Pancreas (tissue), 10 donors: ENCODE measurements around the gene SERPINH1. TPM values are rescaled to one million over a fixed set of nuclear protein-coding genes. Genes with fewer than 3 reads are reported as not detected.
A peak's percentile ranks its signal among the peaks of the same experiment; 100 is the strongest.

Experiments
- ATAC-seq, 4 donors: fragments of 200-7000 bp; cut with Tn5 transposase; one replicate each; pipeline versions ENCODE4 v1.8.0 to v1.9.1; 2020; ENCODE audit warnings: mild to moderate bottlenecking in 4 of 4, moderate library complexity in 4 of 4
- DNase-seq, 6 donors: peaks; one replicate each; pipeline ENCODE4 v3.0.0-alpha.2; 2020
- FAIRE-seq: peaks from 2 replicates; lab custom pipeline; 2012; peaks lifted over from hg19 to GRCh38; lab: Jason Lieb, UNC
- H3K27ac ChIP-seq, 4 donors: fragments of 200-600 bp; sonication (generic); 1 replicate in 3 of 4; 2 replicates in 1 of 4; pipeline versions ENCODE4 v1.5.0 to v1.8.0; 2020
- H3K27me3 ChIP-seq, 4 donors: fragments of 200-600 bp; one replicate each; pipeline ENCODE4 v1.8.0; 2021
- H3K36me3 ChIP-seq, 3 donors: fragments of 200-600 bp; sonication (generic) in 1 of 3; one replicate each; pipeline versions ENCODE4 v1.5.0 to v1.8.0; 2020 to 2021
- H3K4me1 ChIP-seq, 3 donors: fragments of 200-600 bp; one replicate each; pipeline ENCODE4 v1.8.0; 2021
- H3K4me3 ChIP-seq, 4 donors: fragments of 200-600 bp; sonication (generic) in 2 of 4; one replicate each; pipeline versions ENCODE4 v1.5.0 to v1.8.0; 2020 to 2021
- H3K9me3 ChIP-seq, 4 donors: fragments of 200-600 bp; one replicate each; pipeline ENCODE4 v1.8.0; 2021
- CTCF ChIP-seq, 4 donors: fragments of 200-600 bp; sonication (generic) in 3 of 4; IDR thresholded peaks; one replicate each; pipeline versions ENCODE4 v1.5.0 to v1.8.0; 2021; ENCODE audit warnings: antibody characterized with exemption in 4 of 4
- WGBS, 2 donors: extraction: QIAGEN DNeasy Blood & Tissue Kit; methylation state at CpG; one replicate each; pipeline ENCODE4 v1.1.7; 2013; 5-methylcytosine and 5-hydroxymethylcytosine counted together
- intact Hi-C, 3 donors: fragments of 100-400 bp; cut with DNase I; formaldehyde crosslinking; loops; one replicate each; pipeline versions ENCODE4 v1.11.1 to v1.14.2; 2022
- polyA plus RNA-seq, 2 donors: library from polyadenylated mRNA; stranded (reverse); fragments of 200-250 nt; gene quantifications; one replicate each; pipeline ENCODE4 v1.2.3, GENCODE V29; 2013
- total RNA-seq, 6 donors: library from RNA; stranded (reverse); fragmentation: NEBNext Ultra II Directional in 4 of 6; extraction: Animal tissue kit (Norgen Biotek cat#: 25700) in 4 of 6; gene quantifications; one replicate each; pipeline versions ENCODE4 v1.2.1 to v1.2.4, GENCODE V29; 2021 to 2023
- donor health status: healthy with polysubstance abuse.
- donor health status: DM: no; HTN: no; CAD: no; lungs with moderate emphysema.
- donor health status: DM: no; HTN: no; CAD: no.
- donor health status: control.
- donor health status: control.
- donor health status: Bipolar disorder and iron deficiency.
- donor health status: DM: yes; HTN: yes; CAD: no.
- donor health status: DM: no; HTN: no; CAD: no.
- donor health status: DM: no; HTN: no; CAD: no.
- donor health status: DM: yes; HTN: yes; CAD: no.

SERPINH1 gene
- total and polyA plus RNA-seq, 8 donors: 9.3 to 87.7 (median 21.1) TPM

GRCh38 chr11:75543806-75544205, 18.2 kb upstream of the SERPINH1 start:
- no peak for DNase-seq
- intact Hi-C loops: no loop called here
- Histone ChIP-seq H3K27me3 (no peaks in the 10 kb centered on the region), H3K9me3 (no peaks in the 10 kb centered on the region), H3K4me1 (no peaks in the 10 kb centered on the region), H3K4me3 (no peak overlapping the region), H3K36me3 (no peaks in the 10 kb centered on the region), H3K27ac (no peak overlapping the region)
- 85 to 88% methylated on average over 6 of the region's 6 CpGs for WGBS, 2 donors
- no peak for TF ChIP-seq CTCF (IDR thresholded peaks at IDR 0.05)
- no peak for ATAC-seq
- no peak for FAIRE-seq

- no peak for TF ChIP-seq CTCF (IDR thresholded peaks at IDR 0.05)
- H3K9me3 ChIP-seq: no peaks in the 10 kb centered on the region
- no peaks in the 10 kb centered on the region for H3K36me3 ChIP-seq
- 94 to 100% methylated on average over 1 of the region's 1 CpG for WGBS, 2 donors
- no peak overlapping the region for H3K4me3 ChIP-seq
- no peak overlapping the region for H3K27ac ChIP-seq
- intact Hi-C loops: no loop called here
- DNase-seq (no peak), ATAC-seq (no peak), FAIRE-seq (no peak)
- no peaks in the 10 kb centered on the region for H3K4me1 ChIP-seq
- no peaks in the 10 kb centered on the region for H3K27me3 ChIP-seq
These were observed 14.9 kb upstream of the SERPINH1 start for GRCh38 chr11:75547177-75547576.

GRCh38 chr11:75547617-75548058, 14.4 kb upstream of the SERPINH1 start:
- no peaks in the 10 kb centered on the region for H3K36me3 ChIP-seq
- peak; percentile 65 to 72 (median 67) for TF ChIP-seq CTCF (IDR thresholded peaks at IDR 0.05)
- H3K4me3 ChIP-seq: no peak overlapping the region
- DNase-seq: peak in 4 of 6 donors; percentile 36 to 80 (median 62)
- intact Hi-C loops: no loop called here
- no peaks in the 10 kb centered on the region for H3K4me1 ChIP-seq
- peak; percentile 78 to 97 (median 92) for ATAC-seq
- no peaks in the 10 kb centered on the region for H3K9me3 ChIP-seq
- no peak overlapping the region for H3K27ac ChIP-seq
- FAIRE-seq: no peak
- no peaks in the 10 kb centered on the region for H3K27me3 ChIP-seq
- 22 to 24% methylated on average over 7 of the region's 7 CpGs for WGBS, 2 donors

- FAIRE-seq (no peak), DNase-seq (no peak), ATAC-seq (no peak)
- H3K9me3 ChIP-seq: no peaks in the 10 kb centered on the region
- 89 to 93% methylated on average over 8 of the region's 8 CpGs for WGBS, 2 donors
- H3K4me1 ChIP-seq: no peaks in the 10 kb centered on the region
- H3K27ac ChIP-seq: no peak overlapping the region
- no peaks in the 10 kb centered on the region for H3K27me3 ChIP-seq
- intact Hi-C loops: no loop called here
- H3K4me3 ChIP-seq: no peak overlapping the region
- TF ChIP-seq CTCF (IDR thresholded peaks at IDR 0.05): no peak
- no peaks in the 10 kb centered on the region for H3K36me3 ChIP-seq
These were observed 13.3 kb upstream of the SERPINH1 start for GRCh38 chr11:75548595-75549272.

- no peak for ATAC-seq
- no peak for FAIRE-seq
- Histone ChIP-seq H3K27ac (no peak overlapping the region), H3K9me3 (no peaks in the 10 kb centered on the region), H3K4me3 (no peak overlapping the region), H3K27me3 (no peaks in the 10 kb centered on the region), H3K36me3 (no peaks in the 10 kb centered on the region), H3K4me1 (no peaks in the 10 kb centered on the region)
- intact Hi-C loops: no loop called here
- WGBS, 2 donors: 89 to 97% methylated on average over 5 of the region's 5 CpGs
- no peak for TF ChIP-seq CTCF (IDR thresholded peaks at IDR 0.05)
- no peak for DNase-seq
These were observed 12.6 kb upstream of the SERPINH1 start for GRCh38 chr11:75549370-75549958.
